ENCODE results near the gene TBL2.

DNA sequence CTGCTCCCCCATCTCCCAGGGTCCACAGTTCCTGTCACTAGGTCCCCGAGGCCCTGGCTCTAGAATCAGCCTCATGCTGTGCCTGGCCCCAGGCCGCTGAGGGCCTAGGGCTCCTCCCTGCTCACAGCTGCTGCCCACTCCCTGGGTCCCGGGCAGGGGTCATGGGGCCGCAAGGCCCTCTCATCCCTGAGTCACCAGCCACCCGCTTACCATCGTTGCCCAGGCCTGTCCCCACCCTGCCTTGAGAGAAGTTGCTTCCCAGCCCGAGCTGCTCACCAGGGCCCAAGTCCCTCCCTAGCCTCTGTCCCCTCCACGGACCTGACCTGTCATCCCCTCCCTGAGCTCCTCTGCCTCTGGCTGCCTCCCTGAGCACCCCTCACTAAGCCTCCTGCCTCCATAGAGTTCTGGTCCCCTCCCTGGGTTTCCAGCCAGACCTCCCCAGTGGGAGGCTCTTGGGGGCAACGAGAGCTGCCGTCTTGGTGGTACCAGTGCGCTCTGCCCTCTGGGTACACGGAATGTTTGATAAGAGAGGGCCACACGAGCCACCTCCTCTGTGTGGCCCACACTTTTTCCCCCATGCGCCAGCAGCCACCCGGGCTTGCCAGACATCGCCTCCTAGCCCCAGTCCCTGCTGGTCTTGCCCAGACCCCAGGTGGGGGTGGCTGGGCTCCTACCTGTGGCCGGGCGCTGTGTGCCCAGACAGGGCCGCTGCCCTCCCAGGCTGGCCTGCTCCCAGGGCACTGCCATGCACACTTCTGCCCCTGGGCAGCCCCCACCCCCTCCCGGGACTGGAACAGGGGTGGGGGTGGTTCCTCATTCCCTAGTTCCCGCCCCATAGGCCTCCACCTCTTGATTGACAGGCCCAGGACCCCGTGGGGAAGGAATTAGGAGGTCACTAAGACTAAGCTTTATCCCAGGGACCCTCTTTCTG lies 24.6 kb upstream of the TBL2 start:
- TF ChIP-seq EZH2 (IDR thresholded peaks at IDR 0.05; ENCODE audit: insufficient read depth, poor library complexity, severe bottlenecking) (no peak), EZH2phosphoT487 (IDR thresholded peaks at IDR 0.05; ENCODE audit: insufficient read depth, low read depth) (no peak)
